ENCODE data around the gene PRR16. TPM values are rescaled to one million over a fixed set of nuclear protein-coding genes. Genes with fewer than 3 reads are reported as not detected.

Gene PRR16
- total RNA-seq, 4 donors from 2014 or later, result 2.9 to 9.1 (median 4.2) TPM

DNA sequence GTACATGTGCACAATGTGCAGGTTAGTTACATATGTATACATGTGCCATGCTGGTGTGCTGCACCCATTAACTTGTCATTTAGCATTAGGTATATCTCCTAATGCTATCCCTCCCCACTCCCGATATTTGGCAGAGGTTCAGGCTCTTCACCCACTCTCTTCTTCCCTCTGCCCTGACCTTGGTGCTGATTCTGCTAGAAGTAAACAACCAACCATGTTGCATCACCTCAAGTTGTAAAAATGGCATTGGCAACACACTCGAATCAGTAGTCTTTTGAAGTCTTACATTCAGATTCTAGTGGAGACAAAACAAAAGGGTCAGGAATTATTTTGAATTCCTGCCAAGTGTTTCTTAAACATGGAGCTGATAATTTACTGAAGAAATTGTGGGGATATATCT is 40.0 kb downstream of the PRR16 start:
- DNase-seq (ENCODE audit: extremely low spot score), result no peak
- intact Hi-C loops (cut with DNase I), result no loop called here
- WGBS, result 78% methylated on average over 2 of the region's 2 CpGs
- Histone ChIP-seq H3K27ac (replicated peaks in 1 of 4) (no peak overlapping the region), H3K9me3 (no peaks in the 10 kb centered on the region), H3K4me1 (no peaks in the 10 kb centered on the region), H3K36me3 (no peaks in the 10 kb centered on the region), H3K27me3 (no peaks in the 10 kb centered on the region), H3K4me3 (no peak overlapping the region)
- TF ChIP-seq, protein P1, sequence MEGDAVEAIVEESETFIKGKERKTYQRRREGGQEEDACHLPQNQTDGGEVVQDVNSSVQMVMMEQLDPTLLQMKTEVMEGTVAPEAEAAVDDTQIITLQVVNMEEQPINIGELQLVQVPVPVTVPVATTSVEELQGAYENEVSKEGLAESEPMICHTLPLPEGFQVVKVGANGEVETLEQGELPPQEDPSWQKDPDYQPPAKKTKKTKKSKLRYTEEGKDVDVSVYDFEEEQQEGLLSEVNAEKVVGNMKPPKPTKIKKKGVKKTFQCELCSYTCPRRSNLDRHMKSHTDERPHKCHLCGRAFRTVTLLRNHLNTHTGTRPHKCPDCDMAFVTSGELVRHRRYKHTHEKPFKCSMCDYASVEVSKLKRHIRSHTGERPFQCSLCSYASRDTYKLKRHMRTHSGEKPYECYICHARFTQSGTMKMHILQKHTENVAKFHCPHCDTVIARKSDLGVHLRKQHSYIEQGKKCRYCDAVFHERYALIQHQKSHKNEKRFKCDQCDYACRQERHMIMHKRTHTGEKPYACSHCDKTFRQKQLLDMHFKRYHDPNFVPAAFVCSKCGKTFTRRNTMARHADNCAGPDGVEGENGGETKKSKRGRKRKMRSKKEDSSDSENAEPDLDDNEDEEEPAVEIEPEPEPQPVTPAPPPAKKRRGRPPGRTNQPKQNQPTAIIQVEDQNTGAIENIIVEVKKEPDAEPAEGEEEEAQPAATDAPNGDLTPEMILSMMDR (IDR thresholded peaks at IDR 0.05), result no peak
- TF ChIP-seq POLR2AphosphoS5 (IDR thresholded peaks at IDR 0.05), result no peak

DNA sequence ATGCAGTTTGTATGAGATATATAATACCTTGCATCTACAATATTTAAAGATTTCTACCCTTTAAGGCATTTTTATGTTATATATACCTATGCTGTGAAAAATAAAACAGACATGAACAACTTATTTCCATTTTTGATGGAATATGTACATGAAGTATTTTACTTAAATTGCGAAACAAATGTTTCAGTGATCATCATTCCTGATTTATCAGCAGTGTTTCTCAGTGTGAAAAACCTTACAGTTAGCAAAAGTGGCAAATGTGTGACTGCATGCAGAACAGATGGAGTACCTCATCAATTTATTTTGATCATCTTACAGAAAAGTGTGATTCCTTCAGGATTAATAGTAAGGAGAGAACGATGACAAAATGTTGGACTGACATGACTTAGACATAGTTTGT is 43.1 kb downstream of the PRR16 start:
- TF ChIP-seq POLR2A (IDR thresholded peaks at IDR 0.05; ENCODE audit: low read depth) (no peak), EP300 (IDR thresholded peaks at IDR 0.05) (no peak)
- TF ChIP-seq, protein P1 (IDR thresholded peaks at IDR 0.05), result no peak
- no peaks in the 10 kb centered on the region for H3K36me3 ChIP-seq
- no peak for DNase-seq (ENCODE audit: extremely low spot score)
- no peaks in the 10 kb centered on the region for H3K9me3 ChIP-seq
- WGBS, result 75% methylated on average over 2 of the region's 2 CpGs
- H3K4me3 ChIP-seq, result no peak overlapping the region
- H3K27me3 ChIP-seq, result no peaks in the 10 kb centered on the region
- intact Hi-C loops (cut with DNase I), result no loop called here
- no peak overlapping the region for H3K27ac ChIP-seq (replicated peaks in 1 of 4)
- H3K4me1 ChIP-seq, result no peaks in the 10 kb centered on the region

DNA sequence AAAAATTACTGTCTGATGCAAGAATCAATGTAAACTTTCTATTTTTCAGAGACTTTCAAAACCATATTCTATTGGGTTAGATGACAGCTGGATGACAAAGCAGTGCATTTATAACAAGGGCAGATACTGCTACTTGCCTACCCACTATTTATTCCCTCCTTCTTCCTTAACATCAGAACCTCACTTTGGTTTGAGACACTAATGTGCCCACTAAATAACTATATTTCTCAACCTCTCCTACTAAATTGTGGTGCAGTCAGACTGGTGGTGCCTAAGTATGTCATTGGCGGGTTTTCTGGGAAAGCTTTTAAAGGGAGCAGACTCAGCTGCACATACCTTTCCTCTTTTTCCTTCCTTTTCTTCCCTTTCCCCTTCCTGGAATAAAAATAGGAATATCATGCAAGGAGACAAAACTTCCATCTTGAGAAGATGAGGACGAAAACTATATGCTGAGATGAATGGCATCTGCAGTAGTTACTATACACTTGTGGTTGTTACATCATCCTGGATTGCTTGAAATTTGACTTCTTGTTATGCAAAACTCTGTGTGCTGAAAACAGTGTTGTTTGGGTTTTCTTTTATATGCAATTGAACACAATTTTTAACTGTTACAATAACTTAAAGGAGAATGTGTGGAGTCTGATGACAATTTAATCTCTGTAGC is 43.8 kb downstream of the PRR16 start:
- H3K27me3 ChIP-seq, result no peaks in the 10 kb centered on the region
- H3K4me1 ChIP-seq, result no peaks in the 10 kb centered on the region
- no peak for DNase-seq (ENCODE audit: extremely low spot score)
- H3K36me3 ChIP-seq, result no peaks in the 10 kb centered on the region
- intact Hi-C loops (cut with DNase I), result no loop called here
- TF ChIP-seq EP300 (IDR thresholded peaks at IDR 0.05) (no peak), POLR2A (IDR thresholded peaks at IDR 0.05; ENCODE audit: low read depth) (no peak), POLR2AphosphoS5 (IDR thresholded peaks at IDR 0.05) (no peak)
- TF ChIP-seq, protein P1 (IDR thresholded peaks at IDR 0.05), result no peak
- 80% methylated on average over 2 of the region's 2 CpGs for WGBS
- no peak overlapping the region for H3K4me3 ChIP-seq
- no peaks in the 10 kb centered on the region for H3K9me3 ChIP-seq
- H3K27ac ChIP-seq (replicated peaks in 1 of 4), result no peak overlapping the region

DNA sequence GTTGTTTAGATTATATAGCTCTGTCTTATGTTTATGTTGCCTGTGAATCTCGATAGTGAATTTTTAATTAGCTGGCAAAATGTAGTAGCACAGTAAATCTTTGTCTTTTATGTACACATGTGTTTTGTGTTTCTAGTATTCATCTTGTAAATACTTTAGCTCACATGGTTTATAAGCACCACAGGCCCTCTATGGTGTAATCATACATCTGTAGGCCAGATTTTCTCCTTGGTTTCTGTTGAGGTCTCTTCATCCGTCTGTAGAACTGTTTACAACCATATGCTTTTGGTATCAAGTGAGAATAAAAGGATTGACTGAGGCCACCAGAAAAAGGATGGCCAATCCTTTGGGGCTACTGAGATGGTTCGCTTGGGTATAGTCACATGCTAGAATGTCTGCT is 45.0 kb downstream of the PRR16 start:
- H3K9me3 ChIP-seq, result no peaks in the 10 kb centered on the region
- TF ChIP-seq, protein P1 (IDR thresholded peaks at IDR 0.05), result no peak
- TF ChIP-seq POLR2A (IDR thresholded peaks at IDR 0.05; ENCODE audit: low read depth), result no peak
- no peak for TF ChIP-seq POLR2AphosphoS5 (IDR thresholded peaks at IDR 0.05)
- no peak for TF ChIP-seq EP300 (IDR thresholded peaks at IDR 0.05)
- no peak overlapping the region for H3K4me3 ChIP-seq
- H3K27ac ChIP-seq (replicated peaks in 1 of 4), result no peak overlapping the region
- intact Hi-C loops (cut with DNase I), result no loop called here
- no peak for DNase-seq (ENCODE audit: extremely low spot score)
- H3K4me1 ChIP-seq, result no peaks in the 10 kb centered on the region
- no peaks in the 10 kb centered on the region for H3K27me3 ChIP-seq
- H3K36me3 ChIP-seq, result no peaks in the 10 kb centered on the region
- 92% methylated on average over 3 of the region's 3 CpGs for WGBS

DNA sequence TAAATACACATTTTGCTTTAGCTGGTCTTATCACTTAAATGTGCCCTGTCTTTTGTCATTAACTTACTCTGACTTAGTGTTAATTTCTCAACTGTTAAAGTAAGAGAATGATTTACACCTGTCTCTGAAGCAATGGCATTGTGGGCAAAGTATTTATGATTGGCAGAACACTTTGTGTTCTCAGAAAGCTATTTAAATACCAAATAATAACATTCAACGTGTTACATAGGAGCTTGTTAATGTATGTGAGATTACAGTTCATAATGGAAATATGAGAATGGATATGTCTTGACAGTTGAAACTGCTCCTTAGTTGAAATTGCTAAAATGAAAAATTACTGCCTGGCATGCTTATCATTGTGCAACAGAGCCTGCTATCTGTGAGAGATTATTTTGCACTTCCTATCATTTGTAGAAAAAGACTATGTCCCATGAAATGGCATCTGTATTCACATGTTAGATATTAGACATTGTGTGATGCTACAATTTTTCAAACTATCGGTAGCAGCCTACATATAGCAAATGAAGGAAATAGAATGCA is 46.1 kb downstream of the PRR16 start:
- no peaks in the 10 kb centered on the region for H3K27me3 ChIP-seq
- TF ChIP-seq POLR2AphosphoS5 (IDR thresholded peaks at IDR 0.05) (no peak), POLR2A (IDR thresholded peaks at IDR 0.05; ENCODE audit: low read depth) (no peak)
- TF ChIP-seq, protein P1 (IDR thresholded peaks at IDR 0.05), result no peak
- no peaks in the 10 kb centered on the region for H3K9me3 ChIP-seq
- H3K4me3 ChIP-seq, result no peak overlapping the region
- no peaks in the 10 kb centered on the region for H3K36me3 ChIP-seq
- intact Hi-C loops (cut with DNase I), result no loop called here
- no peaks in the 10 kb centered on the region for H3K4me1 ChIP-seq
- no peak overlapping the region for H3K27ac ChIP-seq (replicated peaks in 1 of 4)
- no peak for DNase-seq (ENCODE audit: extremely low spot score)
- WGBS, result 67% methylated on average over 2 of the region's 2 CpGs

All from esophagus muscularis mucosa (tissue), 4 donors.